HUES6 (cell line): ENCODE results near the gene ARSJ.

ENCODE experiments used
- H3K27ac ChIP-seq: 2 replicates; pipeline ENCODE4 v1.7.0; 2013; ENCODE audit warnings: low read depth, mild to moderate bottlenecking, low read length, inconsistent platforms
- H3K27me3 ChIP-seq: 2 replicates; pipeline ENCODE4 v1.6.1; 2013; ENCODE audit warnings: low read length; ENCODE audit not compliant: control insufficient read depth, insufficient read depth
- H3K36me3 ChIP-seq: 2 replicates; pipeline ENCODE4 v1.6.1; 2013; ENCODE audit warnings: low read length; ENCODE audit not compliant: control insufficient read depth, insufficient read depth
- H3K4me1 ChIP-seq: 2 replicates; pipeline ENCODE4 v1.6.1; 2013; ENCODE audit warnings: low read length; ENCODE audit not compliant: control insufficient read depth, insufficient read depth
- H3K4me3 ChIP-seq: 2 replicates; pipeline ENCODE4 v1.5.1; 2013; ENCODE audit warnings: low read depth, low read length
- H3K9ac ChIP-seq: one replicate; pipeline ENCODE4 v1.6.1; 2013; ENCODE audit warnings: mild to moderate bottlenecking, low read length
- H3K9me3 ChIP-seq: 2 replicates; pipeline ENCODE4 v1.6.1; 2013; ENCODE audit warnings: low read depth, low read length; ENCODE audit not compliant: control insufficient read depth, insufficient read depth

ARSJ gene

GRCh38 chr4:113979148-113979904 lies at the start of gene ARSJ:
Gene ARSJ (minus strand): TSS chr4:113979647. CDS start chr4:113978834, 813 bp downstream.
- Histone ChIP-seq H3K27me3 (peaks cover 22% of the 10 kb centered on the region), H3K4me1 (peaks cover 6% of the 10 kb centered on the region; the same call in 1 of the 2 replicates), H3K9ac (peak within 1 kb of the TSS; percentile 67), H3K4me3 (peak within 1 kb of the TSS; percentile 84), H3K9me3 (peaks cover 14% of the 10 kb centered on the region; the same call in 1 of the 2 replicates), H3K27ac (no peak within 1 kb of the TSS), H3K36me3 (no peaks in the 10 kb centered on the region)

GRCh38 chr4:114028071-114028470 lies 48.6 kb upstream of the ARSJ start:
- no peaks in the 10 kb centered on the region for H3K9me3 ChIP-seq
- H3K4me3 ChIP-seq, result no peak overlapping the region
- H3K27ac ChIP-seq, result no peak overlapping the region
- no peaks in the 10 kb centered on the region for H3K4me1 ChIP-seq
- no peaks in the 10 kb centered on the region for H3K36me3 ChIP-seq
- no peaks in the 10 kb centered on the region for H3K27me3 ChIP-seq
- H3K9ac ChIP-seq, result no peak overlapping the region

- Histone ChIP-seq H3K27ac (no peak overlapping the region), H3K36me3 (no peaks in the 10 kb centered on the region), H3K4me1 (no peaks in the 10 kb centered on the region), H3K9me3 (no peaks in the 10 kb centered on the region), H3K9ac (no peak overlapping the region), H3K4me3 (no peak overlapping the region), H3K27me3 (no peaks in the 10 kb centered on the region)
Observed at GRCh38 chr4:114027596-114027995, 48.1 kb upstream of the ARSJ start.

GRCh38 chr4:114026447-114026846 lies 47.0 kb upstream of the ARSJ start:
- Histone ChIP-seq H3K4me3 (no peak overlapping the region), H3K36me3 (no peaks in the 10 kb centered on the region), H3K9me3 (no peaks in the 10 kb centered on the region), H3K4me1 (no peaks in the 10 kb centered on the region), H3K27me3 (no peaks in the 10 kb centered on the region), H3K9ac (no peak overlapping the region), H3K27ac (no peak overlapping the region)

GRCh38 chr4:114025176-114025777 lies 45.8 kb upstream of the ARSJ start:
- Histone ChIP-seq H3K36me3 (no peaks in the 10 kb centered on the region), H3K4me3 (no peak overlapping the region), H3K27me3 (no peaks in the 10 kb centered on the region), H3K4me1 (no peaks in the 10 kb centered on the region), H3K27ac (no peak overlapping the region), H3K9me3 (no peaks in the 10 kb centered on the region), H3K9ac (no peak overlapping the region)

GRCh38 chr4:114021451-114021850 lies 42.0 kb upstream of the ARSJ start:
- no peak overlapping the region for H3K9ac ChIP-seq
- no peaks in the 10 kb centered on the region for H3K27me3 ChIP-seq
- H3K4me1 ChIP-seq, result no peaks in the 10 kb centered on the region
- H3K9me3 ChIP-seq, result no peaks in the 10 kb centered on the region
- H3K4me3 ChIP-seq, result no peak overlapping the region
- H3K27ac ChIP-seq, result no peak overlapping the region
- H3K36me3 ChIP-seq, result no peaks in the 10 kb centered on the region

- Histone ChIP-seq H3K4me3 (no peak overlapping the region), H3K27me3 (no peaks in the 10 kb centered on the region), H3K9me3 (no peaks in the 10 kb centered on the region), H3K4me1 (no peaks in the 10 kb centered on the region), H3K27ac (no peak overlapping the region), H3K9ac (no peak overlapping the region), H3K36me3 (no peaks in the 10 kb centered on the region)
Observed at GRCh38 chr4:114019969-114020358, 40.5 kb upstream of the ARSJ start.

- Histone ChIP-seq H3K27ac (no peak overlapping the region), H3K4me1 (no peaks in the 10 kb centered on the region), H3K27me3 (no peaks in the 10 kb centered on the region), H3K9me3 (no peaks in the 10 kb centered on the region), H3K36me3 (no peaks in the 10 kb centered on the region), H3K4me3 (no peak overlapping the region), H3K9ac (no peak overlapping the region)
Observed at GRCh38 chr4:114019276-114019968, 40.0 kb upstream of the ARSJ start.

- no peak overlapping the region for H3K27ac ChIP-seq
- no peak overlapping the region for H3K9ac ChIP-seq
- no peaks in the 10 kb centered on the region for H3K27me3 ChIP-seq
- H3K4me1 ChIP-seq, result peaks cover 9% of the 10 kb centered on the region; the same call in 1 of the 2 replicates
- no peaks in the 10 kb centered on the region for H3K9me3 ChIP-seq
- no peak overlapping the region for H3K4me3 ChIP-seq
- H3K36me3 ChIP-seq, result no peaks in the 10 kb centered on the region
Observed at GRCh38 chr4:114017120-114017917, 37.9 kb upstream of the ARSJ start.

GRCh38 chr4:114015444-114015899 lies 36.0 kb upstream of the ARSJ start:
- Histone ChIP-seq H3K4me3 (no peak overlapping the region), H3K27me3 (no peaks in the 10 kb centered on the region), H3K36me3 (no peaks in the 10 kb centered on the region), H3K4me1 (peaks cover 9% of the 10 kb centered on the region; the same call in 1 of the 2 replicates), H3K9ac (no peak overlapping the region), H3K27ac (no peak overlapping the region), H3K9me3 (no peaks in the 10 kb centered on the region)
